Hepatocyte (in vitro differentiated cells): ENCODE measurements around the gene TRIM8. TPM values are rescaled to one million over a fixed set of nuclear protein-coding genes. Genes with fewer than 3 reads are reported as not detected.

Experiments
- DNase-seq: peaks from one replicate; pipeline ENCODE4 v3.0.0-alpha.2; 2016; ENCODE audit warnings: low spot score
- H2AFZ ChIP-seq: fragments of 200-600 bp; sonication (generic); 2 replicates; pipeline ENCODE4 v1.6.0; 2016; ENCODE audit warnings: antibody characterized with exemption, mild to moderate bottlenecking
- H3K27ac ChIP-seq: fragments of 200-600 bp; sonication (generic); 2 replicates; pipeline ENCODE4 v1.5.1; 2016; ENCODE audit warnings: mild to moderate bottlenecking
- H3K27me3 ChIP-seq: fragments of 200-600 bp; sonication (generic); 2 replicates; pipeline ENCODE4 v1.6.1; 2016
- H3K36me3 ChIP-seq: fragments of 200-600 bp; sonication (generic); replicated peaks from 2 replicates; pipeline ENCODE4 v1.5.1; 2016; ENCODE audit warnings: low read depth; ENCODE audit not compliant: insufficient read depth
- H3K4me1 ChIP-seq: fragments of 200-600 bp; sonication (generic); 2 replicates; pipeline ENCODE4 v1.5.1; 2016; ENCODE audit warnings: mild to moderate bottlenecking, moderate library complexity; ENCODE audit not compliant: insufficient read depth
- H3K4me2 ChIP-seq: fragments of 200-600 bp; sonication (generic); 2 replicates; pipeline ENCODE4 v1.6.0; 2016
- H3K4me3 ChIP-seq: fragments of 200-600 bp; sonication (generic); 2 replicates; pipeline ENCODE4 v1.5.1; 2016; ENCODE audit warnings: mild to moderate bottlenecking
- H3K79me2 ChIP-seq: fragments of 200-600 bp; sonication (generic); 2 replicates; pipeline ENCODE4 v1.6.0; 2017; ENCODE audit warnings: mild to moderate bottlenecking
- H3K9me2 ChIP-seq: fragments of 200-600 bp; sonication (generic); replicated peaks from 2 replicates; pipeline ENCODE4 v1.6.0; 2017; ENCODE audit warnings: mild to moderate bottlenecking; ENCODE audit not compliant: insufficient read depth
- H3K9me3 ChIP-seq: fragments of 200-600 bp; sonication (generic); 2 replicates; pipeline ENCODE4 v1.5.1; 2016; ENCODE audit warnings: low read depth, mild to moderate bottlenecking
- H4K20me1 ChIP-seq: fragments of 200-600 bp; sonication (generic); 2 replicates; pipeline ENCODE4 v1.6.0; 2016; ENCODE audit warnings: mild to moderate bottlenecking; ENCODE audit not compliant: insufficient read depth, poor library complexity, severe bottlenecking
- CTCF ChIP-seq: fragments of 200-600 bp; sonication (generic); IDR thresholded peaks from 2 replicates; pipeline ENCODE4 v1.5.1; 2016; ENCODE audit warnings: antibody characterized with exemption, mild to moderate bottlenecking; ENCODE audit not compliant: poor library complexity
- EZH2 ChIP-seq: fragments of 200-600 bp; sonication (generic); IDR thresholded peaks from 2 replicates; pipeline ENCODE4 v1.6.1; 2016; ENCODE audit warnings: antibody characterized with exemption, mild to moderate bottlenecking, borderline replicate concordance
- EZH2phosphoT487 ChIP-seq: fragments of 200-600 bp; sonication (generic); IDR thresholded peaks from one replicate; pipeline ENCODE4 v1.6.1; 2018; ENCODE audit warnings: antibody characterized with exemption, mild to moderate bottlenecking, low read depth, moderate library complexity; ENCODE audit not compliant: unreplicated experiment, severe bottlenecking
- WGBS: methylation state at CpG from one replicate; pipeline ENCODE4 v1.1.6; 2016; ENCODE audit warnings: low lambda C conversion rate; ENCODE audit errors: missing lambda C conversion rate; 5-methylcytosine and 5-hydroxymethylcytosine counted together
- polyA plus RNA-seq: library from polyadenylated mRNA; unstranded; fragments of >200 nt; fragmentation: Nextera tagmentation; extraction: Ambion mirVana; gene quantifications from 2 replicates; pipeline ENCODE4 v1.2.1, GENCODE V29; 2016
- total RNA-seq: library from RNA; depleted of rRNA; stranded (reverse); fragments of >200 nt; gene quantifications from 2 replicates; pipeline ENCODE4 v1.2.3, GENCODE V29; 2014

The TRIM8 gene
- total and polyA plus RNA-seq, 2 experiments from 2014 or later, result 53.3 to 61.2 TPM

- Histone ChIP-seq H3K9me2 (no peaks in the 10 kb centered on the region), H3K4me1 (peaks cover 61% of the 10 kb centered on the region), H2AFZ (no peak overlapping the region), H3K4me3 (no peak overlapping the region), H3K27me3 (no peaks in the 10 kb centered on the region), H3K36me3 (no peaks in the 10 kb centered on the region), H4K20me1 (no peaks in the 10 kb centered on the region), H3K79me2 (no peaks in the 10 kb centered on the region), H3K27ac (peak overlapping the region; percentile 93), H3K4me2 (peak overlapping the region; percentile 69), H3K9me3 (no peaks in the 10 kb centered on the region)
- DNase-seq, result no peak
- no peak for TF ChIP-seq EZH2phosphoT487
- TF ChIP-seq EZH2, result no peak
- TF ChIP-seq CTCF, result no peak
- WGBS, result 82% methylated on average over 13 of the region's 13 CpGs
These were observed 29.0 kb downstream of the TRIM8 start for GRCh38 chr10:102673236-102673818.

- peak; percentile 52 for DNase-seq
- peak overlapping the region; percentile 40 for H2AFZ ChIP-seq
These were observed 29.7 kb downstream of the TRIM8 start for GRCh38 chr10:102673819-102674511.

GRCh38 chr10:102674566-102674965, 30.3 kb downstream of the TRIM8 start:
- Histone ChIP-seq H3K4me1 (peaks cover 69% of the 10 kb centered on the region), H3K4me2 (peak overlapping the region; percentile 69), H3K27ac (peak overlapping the region; percentile 93), H3K4me3 (no peak overlapping the region), H3K9me2 (no peaks in the 10 kb centered on the region), H3K27me3 (no peaks in the 10 kb centered on the region), H3K79me2 (no peaks in the 10 kb centered on the region), H2AFZ (no peak overlapping the region), H3K9me3 (no peaks in the 10 kb centered on the region), H3K36me3 (no peaks in the 10 kb centered on the region), H4K20me1 (no peaks in the 10 kb centered on the region)
- no peak for DNase-seq
- TF ChIP-seq CTCF, result no peak
- no peak for TF ChIP-seq EZH2phosphoT487
- TF ChIP-seq EZH2, result no peak
- 63% methylated on average over 2 of the region's 2 CpGs for WGBS

More at GRCh38 chr10:102673819-102674511, 29.7 kb downstream of the TRIM8 start:
- peak overlapping the region; percentile 69 for H3K4me2 ChIP-seq
- no peaks in the 10 kb centered on the region for H3K9me2 ChIP-seq
- no peaks in the 10 kb centered on the region for H3K27me3 ChIP-seq
- no peak overlapping the region for H3K4me3 ChIP-seq
- H3K4me1 ChIP-seq, result peaks cover 67% of the 10 kb centered on the region
- H3K36me3 ChIP-seq, result no peaks in the 10 kb centered on the region
- H3K9me3 ChIP-seq, result no peaks in the 10 kb centered on the region
- no peaks in the 10 kb centered on the region for H3K79me2 ChIP-seq
- TF ChIP-seq EZH2phosphoT487, result no peak
- no peak for TF ChIP-seq CTCF
- 45% methylated on average over 18 of the region's 19 CpGs for WGBS
- no peaks in the 10 kb centered on the region for H4K20me1 ChIP-seq
- peak overlapping the region; percentile 93 for H3K27ac ChIP-seq
